ENCODE results near the gene UMODL1.

The UMODL1 gene

DNA sequence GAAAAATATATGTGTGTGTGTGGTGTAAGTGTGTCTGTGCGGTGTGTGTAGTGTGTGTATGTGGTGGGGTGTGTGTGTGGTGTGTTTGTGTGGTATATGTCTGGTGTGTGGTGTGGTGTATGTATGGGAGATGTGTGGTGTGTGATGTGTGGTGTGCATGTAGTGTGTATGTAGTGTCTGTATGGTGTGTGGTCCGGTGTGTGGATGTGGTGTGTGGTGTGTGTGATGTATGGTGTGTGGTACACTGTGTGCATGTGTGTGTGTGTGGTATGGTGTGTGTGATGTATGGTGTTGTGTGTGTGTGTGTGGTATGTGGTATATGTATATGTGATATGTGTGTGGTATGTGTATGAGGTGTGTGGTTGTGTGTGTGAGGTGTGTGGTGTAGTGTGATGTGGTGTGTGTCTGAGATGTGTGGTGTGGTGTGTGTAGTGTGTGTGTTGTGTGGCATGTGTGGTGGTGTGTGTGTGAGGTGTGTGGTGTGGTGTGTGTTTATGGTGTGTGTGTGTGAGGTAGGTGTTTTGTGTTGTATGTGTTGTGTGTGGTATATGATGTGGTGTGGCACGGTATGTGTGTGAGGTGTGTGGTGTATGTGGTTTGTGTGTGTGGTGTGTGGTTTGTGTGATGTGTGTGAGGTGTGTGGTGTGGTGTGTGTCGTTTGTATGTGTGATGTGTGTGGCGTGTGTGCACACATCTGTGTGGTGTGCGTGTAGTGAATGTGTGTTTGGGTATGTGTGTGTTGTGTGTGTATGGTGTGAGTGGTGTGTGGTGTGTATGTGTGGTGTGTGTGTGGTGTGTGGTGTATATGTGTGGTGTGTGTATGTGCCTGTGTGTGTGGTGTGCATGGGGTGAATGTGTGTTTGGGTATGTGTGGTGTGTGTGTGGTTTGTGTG is 112.5 kb downstream of the UMODL1 start:
- H3K4me3 ChIP-seq (ENCODE audit: low read depth, low read length) = no peak overlapping the region
- TF ChIP-seq, protein P1, sequence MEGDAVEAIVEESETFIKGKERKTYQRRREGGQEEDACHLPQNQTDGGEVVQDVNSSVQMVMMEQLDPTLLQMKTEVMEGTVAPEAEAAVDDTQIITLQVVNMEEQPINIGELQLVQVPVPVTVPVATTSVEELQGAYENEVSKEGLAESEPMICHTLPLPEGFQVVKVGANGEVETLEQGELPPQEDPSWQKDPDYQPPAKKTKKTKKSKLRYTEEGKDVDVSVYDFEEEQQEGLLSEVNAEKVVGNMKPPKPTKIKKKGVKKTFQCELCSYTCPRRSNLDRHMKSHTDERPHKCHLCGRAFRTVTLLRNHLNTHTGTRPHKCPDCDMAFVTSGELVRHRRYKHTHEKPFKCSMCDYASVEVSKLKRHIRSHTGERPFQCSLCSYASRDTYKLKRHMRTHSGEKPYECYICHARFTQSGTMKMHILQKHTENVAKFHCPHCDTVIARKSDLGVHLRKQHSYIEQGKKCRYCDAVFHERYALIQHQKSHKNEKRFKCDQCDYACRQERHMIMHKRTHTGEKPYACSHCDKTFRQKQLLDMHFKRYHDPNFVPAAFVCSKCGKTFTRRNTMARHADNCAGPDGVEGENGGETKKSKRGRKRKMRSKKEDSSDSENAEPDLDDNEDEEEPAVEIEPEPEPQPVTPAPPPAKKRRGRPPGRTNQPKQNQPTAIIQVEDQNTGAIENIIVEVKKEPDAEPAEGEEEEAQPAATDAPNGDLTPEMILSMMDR (IDR thresholded peaks at IDR 0.05; ENCODE audit: low read depth, low read length) = no peak

DNA sequence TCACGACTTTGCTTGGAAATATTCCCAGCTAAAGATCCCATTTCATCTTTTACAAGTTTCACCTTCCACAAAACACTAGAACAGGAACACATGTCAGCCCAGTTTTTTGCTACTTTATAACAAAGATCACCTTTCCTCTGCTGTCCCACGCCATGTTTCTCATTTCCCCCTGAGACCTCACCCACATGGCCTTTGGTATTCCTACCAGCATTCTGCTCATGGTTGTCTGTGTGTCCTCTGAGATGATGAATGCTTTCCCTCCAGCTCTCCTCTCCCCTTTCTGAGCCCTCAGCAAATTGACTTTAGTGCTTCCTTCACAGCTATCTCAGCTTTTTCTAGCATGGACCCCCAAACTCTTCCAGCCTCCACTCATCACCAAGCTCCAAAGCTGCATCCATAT is 115.5 kb downstream of the UMODL1 start:
- TF ChIP-seq, protein P1 (IDR thresholded peaks at IDR 0.05; ENCODE audit: low read depth, low read length) = no peak
- no peak overlapping the region for H3K4me3 ChIP-seq (ENCODE audit: low read depth, low read length)

DNA sequence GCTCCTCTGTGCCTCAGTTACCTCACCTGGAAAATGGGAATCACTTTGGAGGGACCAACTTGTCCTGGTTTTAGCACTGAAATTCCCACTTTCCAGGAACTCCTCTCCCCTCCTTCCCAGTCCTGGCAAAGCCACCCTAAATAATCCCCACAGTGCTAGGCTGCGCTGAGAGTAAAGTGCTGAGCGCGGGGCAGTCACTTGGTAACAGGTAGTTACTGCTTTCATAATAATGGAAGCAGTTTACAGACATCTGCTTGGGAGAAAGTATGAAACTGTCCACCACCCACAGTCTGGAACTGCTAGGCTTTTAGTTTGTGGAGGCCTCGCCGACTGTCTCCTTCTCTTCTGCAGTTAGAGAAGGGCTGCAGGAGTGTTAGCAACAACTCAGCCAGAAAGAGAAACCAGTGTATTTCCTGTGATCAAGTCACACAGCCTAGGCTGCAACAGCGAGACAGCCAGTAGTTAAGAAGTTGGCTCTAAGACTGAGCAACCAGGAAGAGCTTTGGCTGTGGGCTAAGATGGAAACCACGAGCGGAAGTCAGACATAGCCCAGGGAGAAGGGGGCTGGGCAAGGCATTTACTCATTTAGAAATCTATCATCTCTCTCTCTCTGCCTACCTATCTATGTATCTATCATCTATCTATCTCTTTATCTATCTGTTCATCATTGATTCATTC is 117.0 kb downstream of the UMODL1 start:
- no peak overlapping the region for H3K4me3 ChIP-seq (ENCODE audit: low read depth, low read length)
- TF ChIP-seq, protein P1 (IDR thresholded peaks at IDR 0.05; ENCODE audit: low read depth, low read length) = no peak

DNA sequence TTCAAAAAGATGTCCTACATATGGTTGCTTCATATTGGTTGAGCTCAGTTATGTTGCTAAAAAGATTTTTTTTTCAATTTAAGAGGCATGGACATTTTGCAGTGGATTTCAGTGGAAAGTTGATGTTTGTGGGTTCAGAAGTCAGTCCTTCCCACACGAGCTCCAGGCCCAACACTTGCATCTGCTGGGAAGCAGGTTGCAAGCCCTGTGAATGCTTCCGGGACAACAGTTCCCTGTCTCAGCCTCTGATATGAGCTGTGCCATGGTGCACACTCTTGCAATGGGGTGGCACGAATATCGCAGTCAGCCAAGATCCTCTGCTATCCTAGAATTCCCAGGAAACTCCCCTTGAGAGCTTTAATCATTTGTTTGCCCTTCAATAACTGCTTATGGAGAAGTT is 117.5 kb downstream of the UMODL1 start:
- TF ChIP-seq, protein P1 (IDR thresholded peaks at IDR 0.05; ENCODE audit: low read depth, low read length) = no peak
- no peak overlapping the region for H3K4me3 ChIP-seq (ENCODE audit: low read depth, low read length)

DNA sequence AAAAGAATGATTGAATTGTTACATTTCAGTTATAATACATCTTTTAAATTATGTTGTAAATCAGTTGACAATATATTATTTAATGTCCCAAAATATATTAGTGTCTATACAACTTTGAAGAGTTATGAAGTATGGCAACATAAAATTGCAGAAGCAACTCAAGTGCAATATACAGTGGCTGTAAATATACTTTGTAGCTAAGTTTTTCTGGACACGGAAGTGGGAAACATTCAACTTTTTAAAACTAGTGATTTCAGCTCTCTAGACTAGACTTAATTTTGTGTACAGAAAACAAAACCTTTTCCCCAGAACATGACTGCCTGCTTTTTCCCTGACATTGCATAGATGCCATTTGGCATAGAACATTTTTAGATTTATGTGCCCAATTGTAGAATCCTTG is 118.3 kb downstream of the UMODL1 start:
- TF ChIP-seq, protein P1 (IDR thresholded peaks at IDR 0.05; ENCODE audit: low read depth, low read length) = no peak
- H3K4me3 ChIP-seq (ENCODE audit: low read depth, low read length) = no peak overlapping the region

DNA sequence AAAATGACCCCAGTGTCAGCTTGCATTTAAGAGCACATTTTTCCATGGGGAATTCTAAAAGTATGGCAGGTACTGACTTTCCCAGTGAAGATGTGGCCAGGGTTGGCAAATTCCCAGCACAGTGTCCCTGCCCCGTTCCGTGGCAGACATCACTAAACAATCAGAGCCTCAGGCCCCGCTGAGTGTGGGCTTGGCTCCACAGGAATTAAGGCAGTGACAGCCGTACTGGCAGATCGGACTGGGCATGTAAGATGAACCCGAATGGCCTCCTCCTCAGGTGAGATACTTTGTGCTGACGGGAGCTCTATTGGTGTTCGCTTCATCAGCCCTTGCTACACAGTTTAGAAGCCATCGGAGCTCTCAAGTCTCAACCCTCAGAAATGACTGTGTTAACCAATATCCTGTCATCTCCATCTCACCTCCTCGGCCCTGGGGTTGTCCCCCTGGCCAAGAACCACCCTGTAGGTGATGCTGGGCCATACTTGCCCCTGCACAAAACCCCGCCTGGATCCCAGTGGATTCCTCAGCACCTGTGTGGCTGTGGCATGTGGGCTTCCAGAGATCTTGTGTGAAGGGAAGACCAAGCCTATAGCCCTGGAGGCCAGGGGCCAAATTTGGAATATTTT is 118.9 kb downstream of the UMODL1 start:
- TF ChIP-seq, protein P1 (IDR thresholded peaks at IDR 0.05; ENCODE audit: low read depth, low read length) = no peak
- H3K4me3 ChIP-seq (ENCODE audit: low read depth, low read length) = no peak overlapping the region

DNA sequence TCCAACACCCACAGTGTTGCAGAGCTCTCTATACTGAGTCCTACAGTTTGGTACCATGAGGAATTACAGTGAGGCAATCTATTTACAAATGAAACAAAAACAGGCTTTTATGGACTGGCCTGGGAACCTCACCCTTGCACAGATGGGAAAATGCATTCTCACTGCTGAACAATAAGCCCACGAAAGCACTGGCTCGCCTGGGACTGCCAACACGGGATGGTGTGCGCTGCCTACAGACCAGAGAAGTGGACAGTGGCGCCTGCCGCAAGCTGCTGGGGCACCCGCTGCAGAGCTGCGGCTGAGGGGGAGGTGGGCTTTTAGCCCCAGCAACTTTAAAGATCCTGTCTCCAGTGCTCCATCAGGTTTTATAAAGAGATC is 119.4 kb downstream of the UMODL1 start:
- TF ChIP-seq, protein P1 (IDR thresholded peaks at IDR 0.05; ENCODE audit: low read depth, low read length) = no peak
- H3K4me3 ChIP-seq (ENCODE audit: low read depth, low read length) = no peak overlapping the region
